ENCODE measurements around the gene PCDHGA11. TPM values are rescaled to one million over a fixed set of nuclear protein-coding genes. Genes with fewer than 3 reads are reported as not detected.
"Not testable (repeated sequence)": the region's sequence is repeated elsewhere in the genome, so short reads cannot be mapped to it uniquely, and the experiment has no call there.

Gene PCDHGA11
- total RNA-seq, 1 experiment from 2014 or later = 8.4 TPM

GRCh38 chr5:141394401-141395187 lies 26.3 kb upstream of the PCDHGA11 start:
- H3K4me3 Mint-ChIP-seq; ATAC-seq; H3K27ac Mint-ChIP-seq; DNase-seq (ENCODE audit: low spot score); H3K4me1 Mint-ChIP-seq; POLR2A ChIA-PET: not testable (repeated sequence)
- 0 out of 2 replicates have a peak, but pooled peaks have one; percentile 11 for TF ChIP-seq CTCF (IDR thresholded peaks at IDR 0.05)
- H3K9me3 Mint-ChIP-seq = peaks cover 63% of the 10 kb centered on the region
- H3K27me3 Mint-ChIP-seq (ENCODE audit: low read depth) = peaks cover 17% of the 10 kb centered on the region
- peaks cover 76% of the 10 kb centered on the region for H3K36me3 Mint-ChIP-seq
- CTCF ChIA-PET = interaction anchor here (4.3 kb wide), 1 partner anchor 19 kb away, joined by 38 read pairs; the partner anchor contains the start of gene PCDHGA10

GRCh38 chr5:141397756-141398551 lies 22.9 kb upstream of the PCDHGA11 start, which contains the start of gene PCDHGB5:
Gene PCDHGB5 (plus strand): TSS chr5:141397947. CDS start chr5:141398128, 181 bp downstream.
- H3K27ac Mint-ChIP-seq, H3K4me1 Mint-ChIP-seq, POLR2A ChIA-PET: not testable (repeated sequence)
- peak within 1 kb of the TSS; percentile 63 for H3K4me3 Mint-ChIP-seq
- H3K9me3 Mint-ChIP-seq = peaks cover 57% of the 10 kb centered on the region
- peak; percentile 42; the same call in 1 of the 2 replicates for TF ChIP-seq CTCF (IDR thresholded peaks at IDR 0.05)
- H3K27me3 Mint-ChIP-seq (ENCODE audit: low read depth) = peaks cover 14% of the 10 kb centered on the region
- ATAC-seq = peak; percentile 93
- CTCF ChIA-PET = interaction anchor here (0.7 to 4.3 kb wide), 27 partner anchors 8 to 263 kb away, joined by 3 to 38 read pairs (median 7); partner anchors contain the start of genes PCDHB14, PCDHB15, PCDHB5 and PCDHGA1
- DNase-seq (ENCODE audit: low spot score) = peak; percentile 69
- peaks cover 66% of the 10 kb centered on the region for H3K36me3 Mint-ChIP-seq

- no peak for ATAC-seq
- H3K27ac Mint-ChIP-seq = no peak overlapping the region
- peaks cover 66% of the 10 kb centered on the region for H3K36me3 Mint-ChIP-seq
- no peak for DNase-seq (ENCODE audit: low spot score)
- peaks cover 59% of the 10 kb centered on the region for H3K9me3 Mint-ChIP-seq
- peaks cover 14% of the 10 kb centered on the region for H3K27me3 Mint-ChIP-seq (ENCODE audit: low read depth)
- ChIA-PET POLR2A (no interaction called here), CTCF (interaction anchor here (0.6 to 4.3 kb wide), 20 partner anchors 7 to 175 kb away, joined by 3 to 38 read pairs (median 8); partner anchors contain the start of genes PCDHB14, PCDHB15, PCDHGA1 and PCDHGA10)
- no peak for TF ChIP-seq PRDM15 (CRISPR knock-in tag; IDR thresholded peaks at IDR 0.05)
- no peak for TF ChIP-seq SMAD4 (CRISPR knock-in tag; IDR thresholded peaks at IDR 0.05)
- no peak for TF ChIP-seq EMX1 (CRISPR knock-in tag; IDR thresholded peaks at IDR 0.05)
- no peak for TF ChIP-seq ZNF671 (CRISPR knock-in tag; IDR thresholded peaks at IDR 0.05)
- H3K4me1 Mint-ChIP-seq = no peaks in the 10 kb centered on the region
- no peak overlapping the region for H3K4me3 Mint-ChIP-seq
These were observed 22.2 kb upstream of the PCDHGA11 start for GRCh38 chr5:141398608-141399007.

- ChIA-PET CTCF (interaction anchor here (0.6 to 2.0 kb wide), 4 partner anchors 12 to 30 kb away, joined by 3 to 5 read pairs (median 4); partner anchors contain the start of genes PCDHGA10, PCDHGB3, PCDHGB4 and PCDHGB7), POLR2A (no interaction called here)
- Mint-ChIP-seq H3K36me3 (peaks cover 64% of the 10 kb centered on the region), H3K27ac (no peak overlapping the region), H3K4me1 (no peaks in the 10 kb centered on the region), H3K27me3 (ENCODE audit: low read depth) (peaks cover 14% of the 10 kb centered on the region), H3K4me3 (no peak overlapping the region), H3K9me3 (peaks cover 55% of the 10 kb centered on the region)
- no peak for DNase-seq (ENCODE audit: low spot score)
- no peak for TF ChIP-seq STAT6 (CRISPR knock-in tag; conservative IDR thresholded peaks at IDR 0.05; ENCODE audit: low read depth)
- no peak for ATAC-seq
These were observed 21.1 kb upstream of the PCDHGA11 start for GRCh38 chr5:141399555-141400258.
